ENCODE measurements around the gene TGFBR3. TPM values are rescaled to one million over a fixed set of nuclear protein-coding genes. Genes with fewer than 3 reads are reported as not detected.

Gene TGFBR3
- total and polyA plus RNA-seq, 8 donors, result 4.2 to 689 (median 71.5) TPM

DNA sequence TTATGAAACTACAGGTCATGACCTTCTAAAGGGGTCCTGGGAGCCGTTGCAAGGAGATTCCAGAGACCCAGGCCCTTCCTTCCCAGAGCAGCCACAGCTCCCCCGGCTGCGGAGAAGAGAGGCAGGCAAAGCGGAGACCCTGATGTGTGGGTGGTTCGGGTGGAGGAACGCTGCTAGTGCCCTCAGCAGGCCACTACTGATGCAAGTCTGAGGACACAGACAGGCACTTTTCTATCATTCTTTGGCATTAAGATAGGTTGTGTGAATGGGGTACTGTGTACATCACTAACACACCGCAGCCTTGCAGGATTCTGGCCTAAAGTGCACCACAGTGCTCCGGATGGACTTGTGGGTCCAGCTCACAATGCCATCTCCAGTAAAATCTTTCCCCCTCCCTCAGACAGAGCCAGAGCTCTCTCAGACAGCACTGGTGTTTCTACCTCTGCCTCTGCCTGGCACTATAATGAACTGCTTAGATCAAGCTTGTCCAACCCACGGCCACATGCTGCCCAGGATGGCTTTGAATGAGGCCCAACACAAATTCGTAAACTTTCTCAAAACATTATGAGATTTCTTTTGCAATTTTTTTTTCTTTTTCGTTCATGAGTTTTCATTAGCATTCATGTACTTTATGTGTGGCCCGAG is 121.4 kb downstream of the TGFBR3 start:
- Histone ChIP-seq H3K4me1 (peaks cover 4 to 43% (median 16%) of the 10 kb centered on the region in 4 donors), H3K27ac (peak overlapping the region in 2 of 5 donors; percentile 15 to 67), H3K4me3 (no peak overlapping the region), H3K9me3 (no peaks in the 10 kb centered on the region), H3K27me3 (no peaks in the 10 kb centered on the region), H3K36me3 (no peaks in the 10 kb centered on the region)
- 75 to 90% (median 88%) methylated on average over 11 to 12 of the region's 12 CpGs for WGBS, 5 donors
- TF ChIP-seq EP300 (IDR thresholded peaks at IDR 0.05) (no peak), POLR2A (IDR thresholded peaks at IDR 0.05) (no peak), POLR2AphosphoS5 (IDR thresholded peaks at IDR 0.05) (no peak)
- TF ChIP-seq, protein P1, sequence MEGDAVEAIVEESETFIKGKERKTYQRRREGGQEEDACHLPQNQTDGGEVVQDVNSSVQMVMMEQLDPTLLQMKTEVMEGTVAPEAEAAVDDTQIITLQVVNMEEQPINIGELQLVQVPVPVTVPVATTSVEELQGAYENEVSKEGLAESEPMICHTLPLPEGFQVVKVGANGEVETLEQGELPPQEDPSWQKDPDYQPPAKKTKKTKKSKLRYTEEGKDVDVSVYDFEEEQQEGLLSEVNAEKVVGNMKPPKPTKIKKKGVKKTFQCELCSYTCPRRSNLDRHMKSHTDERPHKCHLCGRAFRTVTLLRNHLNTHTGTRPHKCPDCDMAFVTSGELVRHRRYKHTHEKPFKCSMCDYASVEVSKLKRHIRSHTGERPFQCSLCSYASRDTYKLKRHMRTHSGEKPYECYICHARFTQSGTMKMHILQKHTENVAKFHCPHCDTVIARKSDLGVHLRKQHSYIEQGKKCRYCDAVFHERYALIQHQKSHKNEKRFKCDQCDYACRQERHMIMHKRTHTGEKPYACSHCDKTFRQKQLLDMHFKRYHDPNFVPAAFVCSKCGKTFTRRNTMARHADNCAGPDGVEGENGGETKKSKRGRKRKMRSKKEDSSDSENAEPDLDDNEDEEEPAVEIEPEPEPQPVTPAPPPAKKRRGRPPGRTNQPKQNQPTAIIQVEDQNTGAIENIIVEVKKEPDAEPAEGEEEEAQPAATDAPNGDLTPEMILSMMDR (IDR thresholded peaks at IDR 0.05), result no peak
- no peak for DNase-seq
- intact Hi-C loops (cut with DNase I; ENCODE audit: low total_unique reads), result no loop called here

DNA sequence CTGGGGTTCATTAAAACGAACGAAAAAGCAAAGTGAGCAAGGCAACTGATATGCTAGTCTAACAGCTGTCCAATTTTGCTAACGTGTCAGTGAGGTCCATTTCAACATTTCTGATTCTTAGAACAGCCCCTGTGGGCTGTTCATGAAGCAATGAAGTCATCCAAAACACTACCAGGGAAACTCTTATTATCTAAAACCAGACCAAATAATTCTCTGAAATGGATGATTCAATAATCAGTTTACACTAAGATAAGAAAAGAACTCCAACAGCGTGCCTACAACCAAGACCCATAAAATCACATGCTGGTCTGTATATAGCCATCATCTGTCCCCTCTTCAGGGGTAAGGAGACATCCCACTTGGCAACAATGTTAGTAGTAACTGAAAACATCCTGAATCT is 122.7 kb downstream of the TGFBR3 start:
- Histone ChIP-seq H3K27ac (peak overlapping the region in 3 of 5 donors; percentile 43 to 70 (median 59)), H3K27me3 (no peaks in the 10 kb centered on the region), H3K4me3 (no peak overlapping the region), H3K4me1 (peaks cover 4 to 52% (median 22%) of the 10 kb centered on the region in 4 donors), H3K9me3 (no peaks in the 10 kb centered on the region), H3K36me3 (no peaks in the 10 kb centered on the region)
- DNase-seq, result no peak
- intact Hi-C loops (cut with DNase I; ENCODE audit: low total_unique reads), result no loop called here
- TF ChIP-seq POLR2AphosphoS5 (IDR thresholded peaks at IDR 0.05) (no peak), POLR2A (IDR thresholded peaks at IDR 0.05) (no peak), EP300 (IDR thresholded peaks at IDR 0.05) (no peak)
- TF ChIP-seq, protein P1 (IDR thresholded peaks at IDR 0.05), result no peak
- WGBS, 5 donors, result 51 to 72% (median 67%) methylated on average over 4 of the region's 4 CpGs

DNA sequence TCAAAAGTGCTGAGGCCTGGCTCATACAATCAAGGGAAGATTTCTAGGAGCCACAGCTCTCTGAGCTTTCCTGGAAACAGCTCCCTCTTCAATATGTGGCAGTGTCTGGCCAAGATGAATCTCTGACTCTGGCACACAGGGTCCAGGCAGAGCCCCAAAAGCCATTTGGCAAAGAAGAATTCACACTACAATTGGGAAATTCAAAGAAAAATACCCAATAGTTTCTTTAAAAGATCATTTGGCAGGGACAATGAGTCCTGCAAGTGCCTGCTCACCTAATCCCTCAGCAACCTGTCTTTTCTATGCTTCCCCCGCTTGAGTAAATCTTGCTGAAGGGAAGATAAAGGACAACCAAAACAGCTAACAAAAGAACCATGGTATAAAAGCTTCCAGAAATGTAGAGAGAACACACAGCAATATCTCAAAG is 124.6 kb downstream of the TGFBR3 start:
- 26 to 50% (median 32%) methylated on average over 1 of the region's 1 CpG for WGBS, 5 donors
- intact Hi-C loops (cut with DNase I; ENCODE audit: low total_unique reads), result no loop called here
- Histone ChIP-seq H3K27me3 (no peaks in the 10 kb centered on the region), H3K4me1 (peaks cover 4 to 60% (median 25%) of the 10 kb centered on the region in 4 donors), H3K36me3 (no peaks in the 10 kb centered on the region), H3K27ac (peak overlapping the region in 4 of 5 donors; percentile 4 to 72 (median 60)), H3K9me3 (no peaks in the 10 kb centered on the region), H3K4me3 (no peak overlapping the region)
- TF ChIP-seq POLR2AphosphoS5 (IDR thresholded peaks at IDR 0.05), result peak in 1 of 3 donors; percentile 28
- TF ChIP-seq, protein P1 (IDR thresholded peaks at IDR 0.05), result no peak
- TF ChIP-seq EP300 (IDR thresholded peaks at IDR 0.05), result no peak
- TF ChIP-seq POLR2A (IDR thresholded peaks at IDR 0.05), result no peak
- peak in 1 of 2 donors; percentile 53 for DNase-seq

DNA sequence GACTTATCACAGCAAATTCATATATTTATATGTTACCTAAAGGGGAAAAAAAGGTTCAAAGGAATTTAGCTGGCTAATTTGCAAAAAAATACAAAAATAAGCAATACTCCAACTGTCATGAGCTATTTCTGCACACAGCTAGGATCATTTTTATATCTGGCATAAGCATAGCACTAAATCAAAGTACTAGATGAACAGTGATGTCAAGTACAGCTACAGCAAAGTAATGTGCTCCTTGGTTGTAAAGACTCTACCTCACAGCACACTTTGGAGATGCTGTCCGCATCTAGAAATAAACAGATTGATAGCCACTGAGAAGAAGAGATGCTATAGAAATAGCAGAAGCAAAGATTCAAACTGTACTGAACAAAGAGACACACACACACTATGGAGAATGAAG is 125.4 kb downstream of the TGFBR3 start:
- Histone ChIP-seq H3K9me3 (no peaks in the 10 kb centered on the region), H3K27me3 (no peaks in the 10 kb centered on the region), H3K36me3 (no peaks in the 10 kb centered on the region), H3K4me3 (no peak overlapping the region), H3K4me1 (peaks cover 4 to 68% (median 29%) of the 10 kb centered on the region in 4 donors), H3K27ac (peak overlapping the region in 3 of 5 donors; percentile 51 to 72 (median 70))
- TF ChIP-seq POLR2AphosphoS5 (IDR thresholded peaks at IDR 0.05) (no peak), POLR2A (IDR thresholded peaks at IDR 0.05) (no peak), EP300 (IDR thresholded peaks at IDR 0.05) (no peak)
- TF ChIP-seq, protein P1 (IDR thresholded peaks at IDR 0.05), result no peak
- WGBS, 5 donors, result 91 to 96% (median 92%) methylated on average over 1 of the region's 1 CpG
- intact Hi-C loops (cut with DNase I; ENCODE audit: low total_unique reads), result no loop called here
- no peak for DNase-seq

All from stomach (tissue), 9 donors.